Neural cell (in vitro differentiated cells): Measurements from ENCODE around the gene NTRK1. TPM values are rescaled to one million over a fixed set of nuclear protein-coding genes. Genes with fewer than 3 reads are reported as not detected.

Experiments used
- H2AFZ ChIP-seq: fragments of 200-600, 300-800 bp; sonication (generic), shearing (Covaris generic); 2 replicates; pipeline ENCODE4 v1.6.0; 2014; ENCODE audit warnings: low read depth, mild to moderate bottlenecking, antibody characterized with exemption, low read length, moderate library complexity
- H3F3A ChIP-seq: fragments of 200-600 bp; shearing (Covaris generic); 2 replicates; pipeline ENCODE4 v1.6.1; 2016; ENCODE audit warnings: mild to moderate bottlenecking, moderate library complexity, mixed read lengths, antibody characterized with exemption, low read length; ENCODE audit not compliant: insufficient read depth, poor library complexity, severe bottlenecking
- H3K27ac ChIP-seq: fragments of 200-600, 300-800 bp; sonication (generic), shearing (Covaris generic); 2 replicates; pipeline ENCODE4 v1.5.1; 2014; ENCODE audit warnings: mild to moderate bottlenecking, low read length, moderate library complexity
- H3K27me3 ChIP-seq: fragments of 300-800, 200-600 bp; sonication (generic), shearing (Covaris generic); 2 replicates; pipeline ENCODE4 v1.6.0; 2014; ENCODE audit warnings: mild to moderate bottlenecking, low read depth, low read length, moderate library complexity; ENCODE audit not compliant: insufficient read depth
- H3K36me3 ChIP-seq: fragments of 300-800, 200-600 bp; sonication (generic), shearing (Covaris generic); 2 replicates; pipeline ENCODE4 v1.5.1; 2014; ENCODE audit warnings: mild to moderate bottlenecking, antibody characterized with exemption, low read length, moderate library complexity; ENCODE audit not compliant: insufficient read depth
- H3K4me2 ChIP-seq: fragments of 300-800, 200-600 bp; sonication (generic), shearing (Covaris generic); 2 replicates; pipeline ENCODE4 v1.6.0; 2014; ENCODE audit warnings: mild to moderate bottlenecking, low read length
- H3K4me3 ChIP-seq: fragments of 300-800, 200-600 bp; sonication (generic), shearing (Covaris generic); 2 replicates; pipeline ENCODE4 v1.5.1; 2014; ENCODE audit warnings: mild to moderate bottlenecking, low read length, moderate library complexity
- H3K79me2 ChIP-seq: fragments of 200-600 bp; shearing (Covaris generic); replicated peaks from 2 replicates; pipeline ENCODE4 v1.6.0; 2014; ENCODE audit warnings: mild to moderate bottlenecking, low read length, moderate library complexity; ENCODE audit not compliant: insufficient read depth
- H3K9ac ChIP-seq: fragments of 300-800, 200-600 bp; sonication (generic), shearing (Covaris generic); 2 replicates; pipeline ENCODE4 v1.6.1; 2016; ENCODE audit warnings: mild to moderate bottlenecking, low read length, mixed read lengths
- H3K9me2 ChIP-seq: fragments of 200-600 bp; shearing (Covaris generic); 2 replicates; pipeline ENCODE4 v1.6.1; 2016; ENCODE audit warnings: mild to moderate bottlenecking, low read length, mixed read lengths; ENCODE audit not compliant: insufficient read depth
- H3K9me3 ChIP-seq: fragments of 200-600, 300-800 bp; sonication (generic), shearing (Covaris generic); 2 replicates; pipeline ENCODE4 v1.6.1; 2016; ENCODE audit warnings: mild to moderate bottlenecking, mixed run types, low read length, moderate library complexity, mixed read lengths
- H4K20me1 ChIP-seq: fragments of 200-600 bp; shearing (Covaris generic); 2 replicates; pipeline ENCODE4 v1.6.1; 2016; ENCODE audit warnings: mild to moderate bottlenecking, mixed run types; ENCODE audit not compliant: insufficient read depth
- EP300 ChIP-seq: fragments of 450-650 bp; conservative IDR thresholded peaks from 2 replicates; pipeline ENCODE4 v1.6.1; 2014; ENCODE audit warnings: antibody characterized with exemption, mild to moderate bottlenecking, moderate library complexity; ENCODE audit not compliant: poor library complexity, severe bottlenecking
- EZH2 ChIP-seq: fragments of 200-600, 300-800 bp; shearing (Covaris generic), sonication (generic); IDR thresholded peaks from 2 replicates; pipeline ENCODE4 v1.6.1; 2014; ENCODE audit warnings: antibody characterized with exemption, low read length, borderline replicate concordance, mild to moderate bottlenecking; ENCODE audit not compliant: insufficient read depth, poor library complexity, severe bottlenecking
- MXI1 ChIP-seq: fragments of 450-650 bp; conservative IDR thresholded peaks from 2 replicates; pipeline ENCODE4 v1.6.1; 2014; ENCODE audit warnings: antibody characterized with exemption, mild to moderate bottlenecking; ENCODE audit not compliant: poor library complexity, severe bottlenecking
- POLR2AphosphoS5 ChIP-seq: IDR thresholded peaks from 2 replicates; pipeline ENCODE4 v1.6.1; 2012
- RAD21 ChIP-seq: fragments of 450-650 bp; conservative IDR thresholded peaks from 2 replicates; pipeline ENCODE4 v1.6.1; 2014; ENCODE audit warnings: antibody characterized with exemption, mild to moderate bottlenecking, moderate library complexity
- SMC3 ChIP-seq: fragments of 450-650 bp; conservative IDR thresholded peaks from 2 replicates; pipeline ENCODE4 v1.6.1; 2014; ENCODE audit warnings: antibody characterized with exemption, mild to moderate bottlenecking, moderate library complexity; ENCODE audit not compliant: poor library complexity
- TAF1 ChIP-seq: IDR thresholded peaks from 2 replicates; pipeline ENCODE4 v1.6.1; 2012; ENCODE audit warnings: low read depth
- polyA plus RNA-seq: library from polyadenylated mRNA; depleted of rRNA; stranded (reverse); fragments of >200 nt; gene quantifications from 2 replicates; pipeline ENCODE4 v1.2.3, GENCODE V29; 2014
- TF ChIP-seq, protein P1 (sequence below): fragments of 450-650 bp; IDR thresholded peaks from 2 replicates; pipeline ENCODE4 v1.5.1; 2014; ENCODE audit warnings: antibody characterized with exemption, mild to moderate bottlenecking, moderate library complexity; ENCODE audit not compliant: poor library complexity, severe bottlenecking
- TF ChIP-seq, protein P2 (sequence below): IDR thresholded peaks from 2 replicates; pipeline ENCODE4 v1.6.1; 2012; ENCODE audit warnings: borderline replicate concordance

The NTRK1 gene
- polyA plus RNA-seq, 1 donor from 2014 or later, result 4.9 TPM

DNA sequence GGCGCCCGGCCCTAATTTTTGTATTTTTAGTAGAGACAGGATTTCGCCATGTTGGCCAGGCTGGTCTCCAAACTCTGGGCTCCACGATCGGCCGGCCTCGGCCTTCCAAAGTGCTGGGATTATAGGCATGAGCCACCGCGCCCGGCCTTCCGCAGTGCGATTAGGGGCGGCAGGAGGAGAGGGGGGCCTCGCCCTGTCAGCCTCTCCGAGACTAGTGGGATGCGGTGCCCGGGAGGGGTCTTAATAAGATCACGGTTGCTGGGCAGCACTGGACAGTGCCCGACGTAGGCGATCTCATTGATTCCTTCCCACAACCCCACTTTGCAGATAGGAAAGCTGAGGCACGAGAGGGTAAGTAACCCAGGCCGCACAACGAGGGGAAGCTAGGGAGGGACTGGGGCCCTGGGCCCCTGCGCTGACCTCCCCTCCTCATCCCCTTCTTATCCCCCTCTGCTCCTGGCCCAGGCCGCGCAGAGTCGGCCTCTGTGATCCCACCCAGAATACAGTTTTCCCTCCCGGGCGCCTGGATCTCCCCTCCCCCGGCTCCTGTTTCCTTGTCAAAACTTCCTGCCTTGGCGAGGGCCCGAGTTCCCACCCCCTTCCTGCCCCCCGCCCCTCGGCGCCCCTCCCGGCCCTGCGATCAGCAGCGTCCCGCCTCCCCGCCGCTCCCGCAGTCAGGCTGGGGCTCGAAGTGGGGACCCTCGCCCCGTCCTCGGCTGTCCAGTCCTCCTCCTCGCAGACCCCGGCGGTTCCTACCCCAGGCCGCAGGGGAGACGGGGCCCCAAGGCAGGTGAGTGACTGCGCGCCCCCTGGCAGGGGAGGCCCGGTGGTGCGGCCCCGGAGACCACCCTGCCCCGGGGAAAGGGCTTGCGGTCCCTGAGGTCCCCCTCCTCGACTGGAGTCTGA, 32.6 kb downstream of the NTRK1 start, which contains the start of gene PEAR1:
Gene PEAR1 (plus strand): TSS at position 671 of the 906 bp plus-strand sequence. CDS start 10,209 bp downstream, outside the sequence.
- no peak within 1 kb of the TSS for H2AFZ ChIP-seq
- no peak within 1 kb of the TSS for H3K4me2 ChIP-seq
- H3K27me3 ChIP-seq, result peaks cover 46% of the 10 kb centered on the region
- no peak within 1 kb of the TSS for H3K4me3 ChIP-seq
- H3K9me3 ChIP-seq, result no peaks in the 10 kb centered on the region
- TF ChIP-seq POLR2AphosphoS5, result no peak
- TF ChIP-seq, protein P1, sequence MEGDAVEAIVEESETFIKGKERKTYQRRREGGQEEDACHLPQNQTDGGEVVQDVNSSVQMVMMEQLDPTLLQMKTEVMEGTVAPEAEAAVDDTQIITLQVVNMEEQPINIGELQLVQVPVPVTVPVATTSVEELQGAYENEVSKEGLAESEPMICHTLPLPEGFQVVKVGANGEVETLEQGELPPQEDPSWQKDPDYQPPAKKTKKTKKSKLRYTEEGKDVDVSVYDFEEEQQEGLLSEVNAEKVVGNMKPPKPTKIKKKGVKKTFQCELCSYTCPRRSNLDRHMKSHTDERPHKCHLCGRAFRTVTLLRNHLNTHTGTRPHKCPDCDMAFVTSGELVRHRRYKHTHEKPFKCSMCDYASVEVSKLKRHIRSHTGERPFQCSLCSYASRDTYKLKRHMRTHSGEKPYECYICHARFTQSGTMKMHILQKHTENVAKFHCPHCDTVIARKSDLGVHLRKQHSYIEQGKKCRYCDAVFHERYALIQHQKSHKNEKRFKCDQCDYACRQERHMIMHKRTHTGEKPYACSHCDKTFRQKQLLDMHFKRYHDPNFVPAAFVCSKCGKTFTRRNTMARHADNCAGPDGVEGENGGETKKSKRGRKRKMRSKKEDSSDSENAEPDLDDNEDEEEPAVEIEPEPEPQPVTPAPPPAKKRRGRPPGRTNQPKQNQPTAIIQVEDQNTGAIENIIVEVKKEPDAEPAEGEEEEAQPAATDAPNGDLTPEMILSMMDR, result no peak
- TF ChIP-seq TAF1, result no peak
- no peak for TF ChIP-seq SMC3
- TF ChIP-seq EP300, result no peak
- TF ChIP-seq MXI1, result no peak
- TF ChIP-seq RAD21, result no peak
- no peak for TF ChIP-seq EZH2
- TF ChIP-seq, protein P2, sequence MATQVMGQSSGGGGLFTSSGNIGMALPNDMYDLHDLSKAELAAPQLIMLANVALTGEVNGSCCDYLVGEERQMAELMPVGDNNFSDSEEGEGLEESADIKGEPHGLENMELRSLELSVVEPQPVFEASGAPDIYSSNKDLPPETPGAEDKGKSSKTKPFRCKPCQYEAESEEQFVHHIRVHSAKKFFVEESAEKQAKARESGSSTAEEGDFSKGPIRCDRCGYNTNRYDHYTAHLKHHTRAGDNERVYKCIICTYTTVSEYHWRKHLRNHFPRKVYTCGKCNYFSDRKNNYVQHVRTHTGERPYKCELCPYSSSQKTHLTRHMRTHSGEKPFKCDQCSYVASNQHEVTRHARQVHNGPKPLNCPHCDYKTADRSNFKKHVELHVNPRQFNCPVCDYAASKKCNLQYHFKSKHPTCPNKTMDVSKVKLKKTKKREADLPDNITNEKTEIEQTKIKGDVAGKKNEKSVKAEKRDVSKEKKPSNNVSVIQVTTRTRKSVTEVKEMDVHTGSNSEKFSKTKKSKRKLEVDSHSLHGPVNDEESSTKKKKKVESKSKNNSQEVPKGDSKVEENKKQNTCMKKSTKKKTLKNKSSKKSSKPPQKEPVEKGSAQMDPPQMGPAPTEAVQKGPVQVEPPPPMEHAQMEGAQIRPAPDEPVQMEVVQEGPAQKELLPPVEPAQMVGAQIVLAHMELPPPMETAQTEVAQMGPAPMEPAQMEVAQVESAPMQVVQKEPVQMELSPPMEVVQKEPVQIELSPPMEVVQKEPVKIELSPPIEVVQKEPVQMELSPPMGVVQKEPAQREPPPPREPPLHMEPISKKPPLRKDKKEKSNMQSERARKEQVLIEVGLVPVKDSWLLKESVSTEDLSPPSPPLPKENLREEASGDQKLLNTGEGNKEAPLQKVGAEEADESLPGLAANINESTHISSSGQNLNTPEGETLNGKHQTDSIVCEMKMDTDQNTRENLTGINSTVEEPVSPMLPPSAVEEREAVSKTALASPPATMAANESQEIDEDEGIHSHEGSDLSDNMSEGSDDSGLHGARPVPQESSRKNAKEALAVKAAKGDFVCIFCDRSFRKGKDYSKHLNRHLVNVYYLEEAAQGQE, result no peak
- H3K9ac ChIP-seq, result no peak within 1 kb of the TSS
- no peaks in the 10 kb centered on the region for H3K36me3 ChIP-seq
- H3K27ac ChIP-seq, result no peak within 1 kb of the TSS
- H3K9me2 ChIP-seq, result no peaks in the 10 kb centered on the region
- no peaks in the 10 kb centered on the region for H3F3A ChIP-seq
- no peaks in the 10 kb centered on the region for H3K79me2 ChIP-seq
- H4K20me1 ChIP-seq, result no peaks in the 10 kb centered on the region

DNA sequence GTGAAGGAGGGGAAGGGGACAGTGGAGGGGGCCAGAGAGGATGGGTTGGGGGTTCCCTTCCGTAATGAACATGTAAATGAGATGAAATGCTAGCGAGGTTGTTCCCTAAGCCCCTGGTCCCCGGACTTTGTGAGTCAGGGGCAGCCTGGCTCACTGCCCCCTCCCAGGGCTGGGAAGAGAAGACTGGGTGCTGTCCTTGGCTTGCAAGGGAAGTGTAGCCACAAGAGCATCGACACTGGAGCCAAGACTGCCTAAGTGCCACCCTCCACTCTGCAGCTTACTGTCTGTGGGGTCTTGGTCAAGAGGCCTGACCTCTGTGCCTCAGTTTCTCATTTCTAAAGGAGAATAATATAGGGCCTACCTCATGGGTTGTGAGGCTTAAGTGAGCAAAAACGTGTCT, 33.3 kb downstream of the NTRK1 start:
- Histone ChIP-seq H3K4me2 (no peak overlapping the region), H3K36me3 (no peaks in the 10 kb centered on the region), H4K20me1 (no peaks in the 10 kb centered on the region), H3F3A (no peaks in the 10 kb centered on the region), H3K9me3 (no peaks in the 10 kb centered on the region), H3K9me2 (no peaks in the 10 kb centered on the region), H3K9ac (no peak overlapping the region), H2AFZ (no peak overlapping the region), H3K27me3 (peaks cover 46% of the 10 kb centered on the region), H3K27ac (no peak overlapping the region), H3K79me2 (no peaks in the 10 kb centered on the region), H3K4me3 (no peak overlapping the region)
- TF ChIP-seq POLR2AphosphoS5 (no peak), RAD21 (no peak), EP300 (no peak)
